Bronchial epithelial cell (primary cell): Measurements from ENCODE around the gene METTL22. TPM values are rescaled to one million over a fixed set of nuclear protein-coding genes. Genes with fewer than 3 reads are reported as not detected.

Experiments used
- DNase-seq: peaks from one replicate; pipeline ENCODE4 v3.0.0-alpha.2; 2010; ENCODE audit warnings: low read depth
- FAIRE-seq: peaks from 2 replicates; lab custom pipeline; 2011; peaks lifted over from hg19 to GRCh38; lab: Jason Lieb, UNC
- H3K27me3 ChIP-seq: 2 replicates; pipeline ENCODE4 v1.5.1; 2011; ENCODE audit warnings: low read length; ENCODE audit not compliant: control insufficient read depth, insufficient read depth
- H3K36me3 ChIP-seq: 2 replicates; pipeline ENCODE4 v1.5.1; 2011; ENCODE audit warnings: low read length; ENCODE audit not compliant: control insufficient read depth, insufficient read depth
- H3K4me3 ChIP-seq: 2 replicates; pipeline ENCODE4 v1.5.1; 2011; ENCODE audit warnings: mild to moderate bottlenecking, low read depth, low read length, control low read depth
- total RNA-seq: library from RNA; depleted of rRNA; stranded (reverse); fragments of >200 nt; gene quantifications from 2 replicates; pipeline ENCODE4 v1.2.1, GENCODE V29; 2014
- TF ChIP-seq, protein P1 (sequence below): IDR thresholded peaks from 2 replicates; pipeline ENCODE4 v1.5.1; 2011; ENCODE audit warnings: mild to moderate bottlenecking, moderate library complexity, low read length, control low read depth, inconsistent platforms; ENCODE audit not compliant: insufficient read depth, severe bottlenecking

The METTL22 gene
- total RNA-seq, 1 donor from 2014 or later = 14.5 TPM

DNA sequence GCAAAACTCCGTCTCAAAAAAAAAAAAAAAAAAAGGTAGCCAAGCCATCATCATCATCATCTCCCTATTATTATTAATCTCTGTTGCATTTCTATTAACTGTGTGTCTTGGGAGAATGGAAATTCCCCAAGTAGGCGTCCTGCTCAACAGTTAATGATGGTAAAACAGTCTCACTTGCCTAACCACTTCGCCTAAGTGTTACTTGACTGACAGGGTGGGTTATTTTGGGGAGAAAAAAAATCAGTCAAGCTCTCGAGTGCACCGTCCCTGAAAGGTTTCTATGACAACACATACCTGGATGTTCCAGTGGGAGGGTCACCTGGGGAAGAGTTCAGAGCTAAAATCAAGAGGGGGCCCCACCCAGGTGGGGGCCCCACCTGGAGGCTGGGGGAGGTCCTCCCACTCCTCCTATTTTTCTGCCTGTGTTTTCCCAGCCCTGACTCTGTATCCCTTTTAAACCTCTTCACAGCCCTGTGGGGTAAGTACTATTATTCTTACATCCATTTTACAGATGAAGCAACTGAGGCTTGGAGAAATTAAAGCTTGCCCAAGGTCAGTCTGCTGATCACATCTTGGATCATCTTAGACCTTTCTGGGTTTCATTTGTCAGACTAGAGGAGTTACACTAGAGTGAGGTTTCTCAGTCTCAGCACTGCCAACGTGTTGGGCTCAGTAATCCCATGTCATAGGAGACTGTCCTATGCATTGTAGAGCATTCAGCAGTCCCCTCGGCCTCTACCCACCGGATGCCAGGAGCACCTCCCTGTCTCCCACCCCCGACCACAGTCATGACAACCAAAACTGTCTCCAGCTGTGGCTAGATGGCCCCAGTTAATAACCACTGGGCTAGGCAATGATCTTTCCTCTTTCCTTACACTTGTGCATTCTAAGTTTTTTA lies 41.9 kb downstream of the METTL22 start:
- FAIRE-seq = no peak
- Histone ChIP-seq H3K4me3 (no peak overlapping the region), H3K36me3 (no peaks in the 10 kb centered on the region), H3K27me3 (peaks cover 2% of the 10 kb centered on the region)
- TF ChIP-seq, protein P1, sequence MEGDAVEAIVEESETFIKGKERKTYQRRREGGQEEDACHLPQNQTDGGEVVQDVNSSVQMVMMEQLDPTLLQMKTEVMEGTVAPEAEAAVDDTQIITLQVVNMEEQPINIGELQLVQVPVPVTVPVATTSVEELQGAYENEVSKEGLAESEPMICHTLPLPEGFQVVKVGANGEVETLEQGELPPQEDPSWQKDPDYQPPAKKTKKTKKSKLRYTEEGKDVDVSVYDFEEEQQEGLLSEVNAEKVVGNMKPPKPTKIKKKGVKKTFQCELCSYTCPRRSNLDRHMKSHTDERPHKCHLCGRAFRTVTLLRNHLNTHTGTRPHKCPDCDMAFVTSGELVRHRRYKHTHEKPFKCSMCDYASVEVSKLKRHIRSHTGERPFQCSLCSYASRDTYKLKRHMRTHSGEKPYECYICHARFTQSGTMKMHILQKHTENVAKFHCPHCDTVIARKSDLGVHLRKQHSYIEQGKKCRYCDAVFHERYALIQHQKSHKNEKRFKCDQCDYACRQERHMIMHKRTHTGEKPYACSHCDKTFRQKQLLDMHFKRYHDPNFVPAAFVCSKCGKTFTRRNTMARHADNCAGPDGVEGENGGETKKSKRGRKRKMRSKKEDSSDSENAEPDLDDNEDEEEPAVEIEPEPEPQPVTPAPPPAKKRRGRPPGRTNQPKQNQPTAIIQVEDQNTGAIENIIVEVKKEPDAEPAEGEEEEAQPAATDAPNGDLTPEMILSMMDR = no peak
- DNase-seq = no peak

DNA sequence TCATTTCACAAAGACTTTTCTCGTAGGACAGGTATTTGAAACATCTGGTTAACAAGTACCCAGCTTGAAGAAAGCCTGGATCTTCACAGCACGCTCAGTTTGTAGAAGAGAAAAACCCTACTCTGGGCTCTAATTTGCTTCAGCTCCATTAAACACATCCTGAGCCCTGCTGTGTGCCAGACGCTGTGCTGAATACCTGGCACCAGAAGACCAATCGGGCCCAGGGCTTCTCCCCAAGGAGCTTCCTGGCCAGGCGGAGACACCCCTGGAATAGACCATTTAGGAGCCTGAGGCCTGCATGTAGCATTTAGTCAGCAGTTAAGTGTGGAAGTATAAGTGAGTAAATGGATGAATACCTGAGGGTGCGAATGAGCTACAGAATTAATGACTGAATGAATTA lies 44.0 kb downstream of the METTL22 start:
- DNase-seq = no peak
- TF ChIP-seq, protein P1 = no peak
- Histone ChIP-seq H3K4me3 (no peak overlapping the region), H3K27me3 (peaks cover 2% of the 10 kb centered on the region), H3K36me3 (no peaks in the 10 kb centered on the region)
- FAIRE-seq = no peak

DNA sequence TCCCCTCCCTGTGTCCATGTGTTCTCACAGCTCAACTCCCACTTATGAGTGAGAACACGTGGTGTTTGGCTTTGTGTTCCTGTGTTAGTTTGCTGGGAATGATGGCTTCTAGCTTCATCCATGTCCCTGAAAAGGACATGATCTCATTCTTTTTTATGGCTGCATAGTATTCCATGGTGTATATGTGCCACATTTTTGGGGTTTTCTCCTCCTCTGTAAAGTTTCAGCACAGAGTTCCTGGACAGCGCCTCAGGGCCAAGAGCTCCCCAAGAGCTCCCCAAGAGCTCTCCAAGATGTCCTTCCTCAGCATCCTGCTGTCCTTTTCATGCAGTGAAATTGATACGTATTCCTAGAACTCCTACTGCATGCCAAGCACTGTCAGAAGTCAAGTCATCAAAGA lies 46.0 kb downstream of the METTL22 start:
- DNase-seq (no peak), FAIRE-seq (no peak)
- no peak overlapping the region for H3K4me3 ChIP-seq
- TF ChIP-seq, protein P1 = no peak
- H3K36me3 ChIP-seq = no peaks in the 10 kb centered on the region
- peaks cover 2% of the 10 kb centered on the region for H3K27me3 ChIP-seq

DNA sequence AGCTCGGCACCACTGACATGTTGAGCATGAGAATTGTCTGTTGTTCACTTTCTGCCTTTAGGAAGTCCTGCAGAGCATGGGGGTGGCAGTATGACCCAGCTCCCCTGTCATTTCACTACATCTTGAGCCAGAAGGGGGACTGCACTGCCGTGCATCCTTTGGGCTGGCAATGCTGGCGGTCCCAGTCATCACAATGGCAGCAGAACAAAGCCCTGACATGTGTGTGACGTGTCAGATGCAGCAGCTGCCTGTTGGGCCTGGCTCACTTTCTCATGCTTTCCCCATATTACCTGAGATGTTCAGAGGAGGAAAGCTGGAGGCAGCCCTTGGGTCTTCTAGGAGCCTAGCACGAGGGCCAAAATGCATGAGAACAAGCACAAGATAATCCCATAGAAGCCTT lies 46.6 kb downstream of the METTL22 start:
- Histone ChIP-seq H3K36me3 (no peaks in the 10 kb centered on the region), H3K27me3 (peaks cover 2% of the 10 kb centered on the region), H3K4me3 (no peak overlapping the region)
- no peak for DNase-seq
- TF ChIP-seq, protein P1 = no peak
- no peak for FAIRE-seq

DNA sequence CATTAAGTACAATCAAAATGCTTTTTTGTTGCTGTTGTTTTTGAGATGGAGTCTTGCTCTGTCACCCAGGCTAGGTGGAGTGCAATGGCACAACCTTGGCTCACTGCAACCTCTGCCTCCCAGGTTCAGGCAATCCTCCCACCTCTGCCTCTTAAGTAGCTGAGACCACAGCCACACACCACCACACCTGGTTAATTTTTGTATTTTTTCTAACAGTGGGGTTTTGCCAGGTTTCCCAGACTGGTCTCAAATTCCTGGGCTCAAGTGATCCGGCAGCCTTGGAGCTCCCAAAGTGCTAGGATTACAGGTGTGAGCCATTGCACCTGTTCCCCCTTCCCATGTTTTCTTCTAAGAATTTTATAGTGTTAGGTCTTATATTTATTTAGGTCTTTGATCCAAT lies 48.0 kb downstream of the METTL22 start:
- FAIRE-seq (no peak), DNase-seq (no peak)
- H3K36me3 ChIP-seq = no peaks in the 10 kb centered on the region
- H3K27me3 ChIP-seq = peaks cover 2% of the 10 kb centered on the region
- TF ChIP-seq, protein P1 = no peak
- H3K4me3 ChIP-seq = no peak overlapping the region

DNA sequence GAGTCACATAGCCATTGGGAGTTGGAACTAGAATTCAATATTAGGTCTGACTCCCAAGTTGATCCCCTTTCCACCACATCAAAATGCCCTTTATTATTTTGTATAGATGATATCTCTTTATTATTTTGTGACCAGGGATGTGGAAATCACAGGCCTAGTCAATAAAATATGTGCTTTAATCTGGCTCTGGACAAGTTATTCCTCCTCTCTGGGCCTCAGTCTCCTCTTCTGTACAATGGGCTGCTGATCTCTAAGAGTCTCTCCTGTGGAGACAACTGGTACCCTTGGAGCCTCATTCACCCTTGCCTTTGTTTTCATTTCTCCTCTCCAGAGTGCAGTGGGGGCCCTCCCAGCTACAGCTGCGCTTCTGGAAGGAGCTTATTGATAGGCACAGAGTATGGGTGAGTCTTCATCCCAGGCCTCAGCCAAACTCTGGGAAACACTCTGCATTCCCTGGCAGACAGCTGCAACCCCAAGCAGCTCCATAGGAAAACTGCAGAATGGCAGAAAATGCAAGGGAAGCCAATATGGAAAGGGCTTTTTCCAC lies 48.6 kb downstream of the METTL22 start:
- FAIRE-seq (no peak), DNase-seq (no peak)
- Histone ChIP-seq H3K4me3 (no peak overlapping the region), H3K27me3 (no peaks in the 10 kb centered on the region), H3K36me3 (no peaks in the 10 kb centered on the region)
- TF ChIP-seq, protein P1 = no peak
